Endodermal cell (in vitro differentiated cells): Measurements from ENCODE around the gene TRAF3IP1. TPM values are rescaled to one million over a fixed set of nuclear protein-coding genes. Genes with fewer than 3 reads are reported as not detected.

Source experiments
- DNase-seq: peaks from one replicate; pipeline ENCODE4 v3.0.0-alpha.2; 2017
- H3K27ac ChIP-seq: 2 replicates; pipeline ENCODE4 v1.5.1; 2013; ENCODE audit warnings: mild to moderate bottlenecking, low read depth, low read length, moderate library complexity
- H3K27me3 ChIP-seq: 2 replicates; pipeline ENCODE4 v1.6.1; 2013; ENCODE audit warnings: mild to moderate bottlenecking, low read length, moderate library complexity; ENCODE audit not compliant: insufficient read depth, control insufficient read depth, poor library complexity, severe bottlenecking
- H3K36me3 ChIP-seq: 2 replicates; pipeline ENCODE4 v1.7.0; 2013; ENCODE audit warnings: mild to moderate bottlenecking, low read length, moderate library complexity; ENCODE audit not compliant: control insufficient read depth, insufficient read depth
- H3K4me1 ChIP-seq: one replicate; pipeline ENCODE4 v1.7.0; 2013; ENCODE audit warnings: low read length; ENCODE audit not compliant: control insufficient read depth, insufficient read depth
- H3K4me3 ChIP-seq: 2 replicates; pipeline ENCODE4 v1.5.1; 2013; ENCODE audit warnings: mild to moderate bottlenecking, low read length, moderate library complexity
- H3K9ac ChIP-seq: 2 replicates; pipeline ENCODE4 v1.6.1; 2013; ENCODE audit warnings: mild to moderate bottlenecking, low read length, moderate library complexity; ENCODE audit not compliant: poor library complexity, severe bottlenecking; ENCODE audit errors: extremely low read depth
- H3K9me3 ChIP-seq: 2 replicates; pipeline ENCODE4 v1.6.1; 2013; ENCODE audit warnings: mild to moderate bottlenecking, low read length, moderate library complexity; ENCODE audit not compliant: control insufficient read depth
- H3K27ac Mint-ChIP-seq: 2 replicates; pipeline ENCODE4 v1.8.0; 2020; ENCODE audit warnings: mixed read lengths
- H3K27me3 Mint-ChIP-seq: 2 replicates; pipeline ENCODE4 v1.8.0; 2021; ENCODE audit warnings: mild to moderate bottlenecking, mixed read lengths; ENCODE audit not compliant: insufficient read depth
- H3K36me3 Mint-ChIP-seq: 2 replicates; pipeline ENCODE4 v1.8.0; 2020; ENCODE audit warnings: low read depth, mixed read lengths
- H3K4me1 Mint-ChIP-seq: 2 replicates; pipeline ENCODE4 v1.8.0; 2020; ENCODE audit warnings: mixed read lengths
- H3K4me3 Mint-ChIP-seq: 2 replicates; pipeline ENCODE4 v1.8.0; 2020; ENCODE audit warnings: mild to moderate bottlenecking, moderate library complexity, mixed read lengths
- H3K9me3 Mint-ChIP-seq: 2 replicates; pipeline ENCODE4 v1.8.0; 2020; ENCODE audit warnings: mild to moderate bottlenecking, mixed read lengths
- WGBS, 2 experiments: methylation state at CpG; one replicate each; pipeline versions ENCODE4 v1.1.5 to v1.1.7; 2013; ENCODE audit warnings: missing lambda C conversion rate in 2 of 2, mixed read lengths in 1 of 2; ENCODE audit not compliant: insufficient coverage in 1 of 2, insufficient read length in 1 of 2; 5-methylcytosine and 5-hydroxymethylcytosine counted together
- total RNA-seq, 2 donors: library from RNA; stranded (reverse); fragmentation: NEBNext Ultra II Directional in 1 of 2; extraction: Animal tissue kit (Norgen Biotek cat#: 25700) in 1 of 2; gene quantifications; 2 replicates in 1 of 2; 3 replicates in 1 of 2; pipeline ENCODE4 v1.2.1, GENCODE V29; 2021
- TF ChIP-seq, protein P1 (sequence below): fragments of 200-600 bp; sonication (generic); conservative IDR thresholded peaks from 2 replicates; pipeline ENCODE4 v1.5.0; 2021; ENCODE audit warnings: antibody characterized with exemption, mild to moderate bottlenecking

Gene TRAF3IP1
- total RNA-seq, 2 donors from 2014 or later = 21.9 to 28.3 TPM

DNA sequence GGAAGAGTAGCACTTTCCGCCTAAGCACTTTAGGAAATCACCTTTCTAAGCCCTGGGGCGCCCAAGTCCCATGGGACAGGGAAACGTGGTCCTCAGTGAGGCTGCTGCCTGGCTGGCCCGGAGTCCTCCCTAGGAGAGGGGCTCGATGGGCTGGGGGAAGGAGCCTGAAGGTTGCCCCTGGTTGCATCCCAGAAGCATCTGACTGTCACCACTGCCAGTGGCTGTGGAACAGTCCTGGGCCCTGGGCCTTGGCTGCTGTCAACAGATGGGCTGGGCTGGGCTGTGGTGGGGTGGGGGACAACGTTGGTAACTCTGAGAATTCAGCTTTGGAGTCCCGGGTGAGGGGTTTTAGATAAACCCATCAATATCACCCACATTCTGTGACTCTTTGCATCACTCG is 128.9 kb downstream of the TRAF3IP1 start:
- no peaks in the 10 kb centered on the region for H3K4me1 Mint-ChIP-seq
- no peak overlapping the region for H3K27ac Mint-ChIP-seq
- Histone ChIP-seq H3K27me3 (no peaks in the 10 kb centered on the region), H3K27ac (no peak overlapping the region), H3K9ac (no peak overlapping the region), H3K4me3 (no peak overlapping the region), H3K9me3 (no peaks in the 10 kb centered on the region), H3K36me3 (peaks cover 79% of the 10 kb centered on the region), H3K4me1 (no peaks in the 10 kb centered on the region)
- peaks cover 63% of the 10 kb centered on the region for H3K36me3 Mint-ChIP-seq
- TF ChIP-seq, protein P1, sequence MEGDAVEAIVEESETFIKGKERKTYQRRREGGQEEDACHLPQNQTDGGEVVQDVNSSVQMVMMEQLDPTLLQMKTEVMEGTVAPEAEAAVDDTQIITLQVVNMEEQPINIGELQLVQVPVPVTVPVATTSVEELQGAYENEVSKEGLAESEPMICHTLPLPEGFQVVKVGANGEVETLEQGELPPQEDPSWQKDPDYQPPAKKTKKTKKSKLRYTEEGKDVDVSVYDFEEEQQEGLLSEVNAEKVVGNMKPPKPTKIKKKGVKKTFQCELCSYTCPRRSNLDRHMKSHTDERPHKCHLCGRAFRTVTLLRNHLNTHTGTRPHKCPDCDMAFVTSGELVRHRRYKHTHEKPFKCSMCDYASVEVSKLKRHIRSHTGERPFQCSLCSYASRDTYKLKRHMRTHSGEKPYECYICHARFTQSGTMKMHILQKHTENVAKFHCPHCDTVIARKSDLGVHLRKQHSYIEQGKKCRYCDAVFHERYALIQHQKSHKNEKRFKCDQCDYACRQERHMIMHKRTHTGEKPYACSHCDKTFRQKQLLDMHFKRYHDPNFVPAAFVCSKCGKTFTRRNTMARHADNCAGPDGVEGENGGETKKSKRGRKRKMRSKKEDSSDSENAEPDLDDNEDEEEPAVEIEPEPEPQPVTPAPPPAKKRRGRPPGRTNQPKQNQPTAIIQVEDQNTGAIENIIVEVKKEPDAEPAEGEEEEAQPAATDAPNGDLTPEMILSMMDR = no peak
- H3K9me3 Mint-ChIP-seq = no peaks in the 10 kb centered on the region
- 92 to 100% methylated on average over 1 to 5 of the region's 8 CpGs for whole genome bisulfite sequencing, 2 experiments
- H3K4me3 Mint-ChIP-seq = no peak overlapping the region
- no peak for DNase-seq
- H3K27me3 Mint-ChIP-seq = no peaks in the 10 kb centered on the region

DNA sequence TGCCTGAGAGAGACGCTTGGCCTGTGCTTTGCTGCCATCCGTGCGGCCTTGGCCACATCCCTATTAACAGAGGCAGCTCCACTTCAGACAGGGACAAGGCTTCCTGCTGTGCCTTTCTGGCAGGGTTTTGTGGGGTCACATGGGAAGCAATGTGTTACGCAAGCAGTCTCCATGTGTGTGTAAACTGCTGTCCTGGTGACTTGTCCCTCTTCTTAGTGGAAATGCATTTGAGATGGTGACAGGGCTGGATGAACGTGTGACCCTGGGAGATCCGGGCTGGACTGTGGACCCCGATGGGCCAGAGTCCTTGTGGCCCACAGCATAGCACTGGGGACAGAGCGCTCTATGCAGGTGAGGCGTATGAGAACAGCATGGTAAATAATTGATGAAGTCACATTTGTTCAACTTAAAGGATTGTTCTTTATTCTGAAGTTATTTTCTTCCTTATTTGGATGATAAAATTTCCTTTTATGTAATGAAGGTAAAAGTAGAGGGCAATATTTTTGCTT is 129.6 kb downstream of the TRAF3IP1 start:
- no peak overlapping the region for H3K4me3 Mint-ChIP-seq
- no peaks in the 10 kb centered on the region for H3K4me1 Mint-ChIP-seq
- peak overlapping the region; percentile 42 for H3K27ac Mint-ChIP-seq
- TF ChIP-seq, protein P1 = no peak
- no peak overlapping the region for H3K9ac ChIP-seq
- no peak overlapping the region for H3K4me3 ChIP-seq
- H3K9me3 Mint-ChIP-seq = no peaks in the 10 kb centered on the region
- H3K36me3 ChIP-seq = peaks cover 72% of the 10 kb centered on the region
- no peak overlapping the region for H3K27ac ChIP-seq
- H3K9me3 ChIP-seq = no peaks in the 10 kb centered on the region
- H3K27me3 Mint-ChIP-seq = no peaks in the 10 kb centered on the region
- no peaks in the 10 kb centered on the region for H3K27me3 ChIP-seq
- DNase-seq = no peak
- peaks cover 56% of the 10 kb centered on the region for H3K36me3 Mint-ChIP-seq
- 95 to 96% methylated on average over 6 to 9 of the region's 9 CpGs for WGBS, 2 experiments
- H3K4me1 ChIP-seq = no peaks in the 10 kb centered on the region

DNA sequence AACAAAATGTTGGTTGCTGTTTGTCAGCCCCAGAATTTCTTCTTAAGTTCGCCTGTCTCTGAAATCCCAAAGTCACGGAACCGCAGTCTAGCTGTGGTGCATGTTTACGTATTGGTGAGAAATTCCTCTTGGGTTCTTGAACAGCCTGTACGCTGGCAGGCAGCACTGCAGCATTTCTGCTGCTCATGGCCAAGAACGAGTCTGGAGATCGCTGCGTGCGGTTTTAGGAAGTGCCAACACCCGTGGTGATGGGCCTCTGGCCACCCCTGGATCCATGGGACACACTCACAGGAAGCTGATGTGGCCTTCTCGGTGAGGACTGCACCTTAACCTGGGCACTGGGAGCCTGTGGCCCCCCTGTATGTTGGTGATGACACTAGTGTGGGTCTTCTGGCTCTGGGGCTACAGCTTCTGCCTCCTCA is 130.1 kb downstream of the TRAF3IP1 start:
- Histone ChIP-seq H3K27me3 (no peaks in the 10 kb centered on the region), H3K9ac (no peak overlapping the region), H3K36me3 (peaks cover 67% of the 10 kb centered on the region), H3K9me3 (no peaks in the 10 kb centered on the region), H3K27ac (no peak overlapping the region), H3K4me3 (no peak overlapping the region), H3K4me1 (no peaks in the 10 kb centered on the region)
- no peaks in the 10 kb centered on the region for H3K4me1 Mint-ChIP-seq
- WGBS, 2 experiments = 96 to 99% methylated on average over 9 to 11 of the region's 11 CpGs
- no peak overlapping the region for H3K4me3 Mint-ChIP-seq
- H3K36me3 Mint-ChIP-seq = peaks cover 52% of the 10 kb centered on the region
- no peak for DNase-seq
- H3K9me3 Mint-ChIP-seq = no peaks in the 10 kb centered on the region
- H3K27me3 Mint-ChIP-seq = peaks cover 3% of the 10 kb centered on the region
- H3K27ac Mint-ChIP-seq = no peak overlapping the region
- TF ChIP-seq, protein P1 = no peak

Other genes starting within 250 kb of the TRAF3IP1 start
- under 1 TPM; 0.15 to 0.86 TPM for gene ESPNL, start 220.2 kb upstream of the TRAF3IP1 start, total RNA-seq
- gene KLHL30, start 181.8 kb upstream of the TRAF3IP1 start, total RNA-seq = not detected
- 1 to 10 TPM in 1 of 2 donors, under 1 TPM in 1; 0.48 to 1.6 TPM for gene ERFE, start 161.5 kb upstream of the TRAF3IP1 start, total RNA-seq
- 10 to 100 TPM; 40.9 to 46.4 TPM for gene ILKAP, start 116.8 kb upstream of the TRAF3IP1 start, total RNA-seq
- 10 to 100 TPM; 17.8 to 26.3 TPM for gene HES6, start 80.5 kb upstream of the TRAF3IP1 start, total RNA-seq
- gene PER2, start 31.9 kb upstream of the TRAF3IP1 start, total RNA-seq = 10 to 100 TPM in 1 of 2 donors, 1 to 10 TPM in 1; 9.7 to 13.5 TPM
- 10 to 100 TPM; 39.0 to 39.6 TPM for gene ASB1, start 106.4 kb downstream of the TRAF3IP1 start, total RNA-seq